Measurements from ENCODE around the gene F8. TPM values are rescaled to one million over a fixed set of nuclear protein-coding genes. Genes with fewer than 3 reads are reported as not detected.

The F8 gene
- total RNA-seq (1 to 10 TPM; 8.0 TPM), polyA plus RNA-seq (ENCODE audit: insufficient read length in 2 of 2) (1 to 10 TPM; 4.8 to 6.0 TPM)
- long read RNA-seq, donor 1, partial matches to known transcripts, result 0 of 3 reads
- long read RNA-seq, donor 1, other reads (novel, unspliced or antisense), result 0 of 3 reads
- long read RNA-seq, donor 2, partial matches to known transcripts, result 10 of 10 reads
- long read RNA-seq, donor 2, other reads (novel, unspliced or antisense), result 0 of 10 reads
- long read RNA-seq, donor 3, result 0 reads
- long read RNA-seq, donor 4, result 0 reads

GRCh38 chrX:155022585-155022984 is at the start of gene F8:
TSS of gene F8 (minus strand) at chrX:155022723. CDS start at chrX:155022552, 171 bp downstream.
- H3K4me1 ChIP-seq (ENCODE audit: control insufficient read depth, insufficient read depth, low read length), result no peaks in the 10 kb centered on the region
- no peaks in the 10 kb centered on the region for H3K36me3 ChIP-seq (ENCODE audit: control insufficient read depth, insufficient read depth, low read length)
- DNase-seq (ENCODE audit: low read depth in 4 of 6, low spot score in 6 of 6), result no peak
- H3K27ac ChIP-seq (ENCODE audit: low read depth, low read length), result no peak within 1 kb of the TSS
- no peaks in the 10 kb centered on the region for H3K9me3 ChIP-seq (ENCODE audit: control insufficient read depth, insufficient read depth, low read length)
- H3K27me3 ChIP-seq (ENCODE audit: control insufficient read depth, insufficient read depth, low read length), result no peaks in the 10 kb centered on the region
- WGBS (ENCODE audit: insufficient coverage), result no CpG with 5 or more reads among the region's 1 CpG
- H3K4me3 ChIP-seq (ENCODE audit: low read depth, low read length), result no peak within 1 kb of the TSS

GRCh38 chrX:155071694-155072280 is 49.3 kb upstream of the F8 start:
- 29% methylated on average over 22 of the region's 25 CpGs for WGBS (ENCODE audit: insufficient coverage)
- H3K9me3 ChIP-seq (ENCODE audit: control insufficient read depth, insufficient read depth, low read length), result no peaks in the 10 kb centered on the region
- H3K27me3 ChIP-seq (ENCODE audit: control insufficient read depth, insufficient read depth, low read length), result no peaks in the 10 kb centered on the region
- H3K4me3 ChIP-seq (ENCODE audit: low read depth, low read length), result peak overlapping the region; percentile 64
- peaks cover 3% of the 10 kb centered on the region for H3K36me3 ChIP-seq (ENCODE audit: control insufficient read depth, insufficient read depth, low read length)
- no peak for DNase-seq (ENCODE audit: low read depth in 4 of 6, low spot score in 6 of 6)
- H3K27ac ChIP-seq (ENCODE audit: low read depth, low read length), result peak overlapping the region; percentile 79
- H3K4me1 ChIP-seq (ENCODE audit: control insufficient read depth, insufficient read depth, low read length), result peaks cover 3% of the 10 kb centered on the region

- H3K4me1 ChIP-seq (ENCODE audit: control insufficient read depth, insufficient read depth, low read length), result peaks cover 3% of the 10 kb centered on the region
- DNase-seq (ENCODE audit: low read depth in 4 of 6, low spot score in 6 of 6), result peak in 5 of 6 donors; percentile 33 to 91 (median 59)
- no peaks in the 10 kb centered on the region for H3K9me3 ChIP-seq (ENCODE audit: control insufficient read depth, insufficient read depth, low read length)
- no peaks in the 10 kb centered on the region for H3K27me3 ChIP-seq (ENCODE audit: control insufficient read depth, insufficient read depth, low read length)
- peaks cover 3% of the 10 kb centered on the region for H3K36me3 ChIP-seq (ENCODE audit: control insufficient read depth, insufficient read depth, low read length)
- H3K27ac ChIP-seq (ENCODE audit: low read depth, low read length), result peak within 1 kb of the TSS; percentile 79
- 29% methylated on average over 67 of the region's 81 CpGs for WGBS (ENCODE audit: insufficient coverage)
- H3K4me3 ChIP-seq (ENCODE audit: low read depth, low read length), result peak within 1 kb of the TSS; percentile 64
Observed at GRCh38 chrX:155070975-155071693, 48.6 kb upstream of the F8 start, which contains the start of the genes BRCC3, CMC4 and MTCP1. TSS of gene BRCC3 (plus strand) at chrX:155071508. CDS start at chrX:155071528, 20 bp downstream. TSS of gene CMC4 (minus strand) at chrX:155071136. CDS start at chrX:155064023, 7,113 bp downstream. TSS of gene MTCP1 (minus strand) at chrX:155071136. CDS start at chrX:155066010, 5,126 bp downstream.

- H3K4me1 ChIP-seq (ENCODE audit: control insufficient read depth, insufficient read depth, low read length), result peaks cover 3% of the 10 kb centered on the region
- H3K9me3 ChIP-seq (ENCODE audit: control insufficient read depth, insufficient read depth, low read length), result no peaks in the 10 kb centered on the region
- 41% methylated on average over 6 of the region's 16 CpGs for WGBS (ENCODE audit: insufficient coverage)
- no peaks in the 10 kb centered on the region for H3K36me3 ChIP-seq (ENCODE audit: control insufficient read depth, insufficient read depth, low read length)
- DNase-seq (ENCODE audit: low read depth in 4 of 6, low spot score in 6 of 6), result no peak
- peak overlapping the region; percentile 60 for H3K4me3 ChIP-seq (ENCODE audit: low read depth, low read length)
- peak overlapping the region; percentile 69 for H3K27ac ChIP-seq (ENCODE audit: low read depth, low read length)
- no peaks in the 10 kb centered on the region for H3K27me3 ChIP-seq (ENCODE audit: control insufficient read depth, insufficient read depth, low read length)
Observed at GRCh38 chrX:155070663-155070974, 48.1 kb upstream of the F8 start.

- peaks cover 3% of the 10 kb centered on the region for H3K4me1 ChIP-seq (ENCODE audit: control insufficient read depth, insufficient read depth, low read length)
- DNase-seq (ENCODE audit: low read depth in 4 of 6, low spot score in 6 of 6), result no peak
- no peaks in the 10 kb centered on the region for H3K36me3 ChIP-seq (ENCODE audit: control insufficient read depth, insufficient read depth, low read length)
- peak overlapping the region; percentile 60 for H3K4me3 ChIP-seq (ENCODE audit: low read depth, low read length)
- 40% methylated on average over 5 of the region's 12 CpGs for WGBS (ENCODE audit: insufficient coverage)
- H3K27ac ChIP-seq (ENCODE audit: low read depth, low read length), result no peak overlapping the region
- H3K9me3 ChIP-seq (ENCODE audit: control insufficient read depth, insufficient read depth, low read length), result no peaks in the 10 kb centered on the region
- no peaks in the 10 kb centered on the region for H3K27me3 ChIP-seq (ENCODE audit: control insufficient read depth, insufficient read depth, low read length)
Observed at GRCh38 chrX:155070038-155070437, 47.5 kb upstream of the F8 start.

- no peaks in the 10 kb centered on the region for H3K27me3 ChIP-seq (ENCODE audit: control insufficient read depth, insufficient read depth, low read length)
- H3K27ac ChIP-seq (ENCODE audit: low read depth, low read length), result no peak overlapping the region
- WGBS (ENCODE audit: insufficient coverage), result no CpG with 5 or more reads among the region's 1 CpG
- H3K4me1 ChIP-seq (ENCODE audit: control insufficient read depth, insufficient read depth, low read length), result peaks cover 3% of the 10 kb centered on the region
- H3K36me3 ChIP-seq (ENCODE audit: control insufficient read depth, insufficient read depth, low read length), result no peaks in the 10 kb centered on the region
- DNase-seq (ENCODE audit: low read depth in 4 of 6, low spot score in 6 of 6), result no peak
- H3K9me3 ChIP-seq (ENCODE audit: control insufficient read depth, insufficient read depth, low read length), result no peaks in the 10 kb centered on the region
- no peak overlapping the region for H3K4me3 ChIP-seq (ENCODE audit: low read depth, low read length)
Observed at GRCh38 chrX:155069414-155069813, 46.9 kb upstream of the F8 start.

GRCh38 chrX:155068165-155068564 is 45.6 kb upstream of the F8 start:
- H3K27ac ChIP-seq (ENCODE audit: low read depth, low read length), result no peak overlapping the region
- H3K27me3 ChIP-seq (ENCODE audit: control insufficient read depth, insufficient read depth, low read length), result no peaks in the 10 kb centered on the region
- H3K4me3 ChIP-seq (ENCODE audit: low read depth, low read length), result no peak overlapping the region
- H3K36me3 ChIP-seq (ENCODE audit: control insufficient read depth, insufficient read depth, low read length), result no peaks in the 10 kb centered on the region
- no peaks in the 10 kb centered on the region for H3K9me3 ChIP-seq (ENCODE audit: control insufficient read depth, insufficient read depth, low read length)
- WGBS (ENCODE audit: insufficient coverage), result 80% methylated on average over 1 of the region's 1 CpG
- H3K4me1 ChIP-seq (ENCODE audit: control insufficient read depth, insufficient read depth, low read length), result peaks cover 3% of the 10 kb centered on the region
- DNase-seq (ENCODE audit: low read depth in 4 of 6, low spot score in 6 of 6), result no peak

GRCh38 chrX:155065035-155065734 is 42.7 kb upstream of the F8 start:
- no peak for DNase-seq (ENCODE audit: low read depth in 4 of 6, low spot score in 6 of 6)
- H3K27ac ChIP-seq (ENCODE audit: low read depth, low read length), result no peak overlapping the region
- WGBS (ENCODE audit: insufficient coverage), result 79% methylated on average over 7 of the region's 8 CpGs

GRCh38 chrX:155061760-155062159 is 39.2 kb upstream of the F8 start:
- Histone ChIP-seq H3K27me3 (ENCODE audit: control insufficient read depth, insufficient read depth, low read length) (no peaks in the 10 kb centered on the region), H3K9me3 (ENCODE audit: control insufficient read depth, insufficient read depth, low read length) (no peaks in the 10 kb centered on the region), H3K4me1 (ENCODE audit: control insufficient read depth, insufficient read depth, low read length) (peaks cover 4% of the 10 kb centered on the region), H3K4me3 (ENCODE audit: low read depth, low read length) (no peak overlapping the region), H3K27ac (ENCODE audit: low read depth, low read length) (no peak overlapping the region), H3K36me3 (ENCODE audit: control insufficient read depth, insufficient read depth, low read length) (no peaks in the 10 kb centered on the region)
- 55% methylated on average over 2 of the region's 4 CpGs for WGBS (ENCODE audit: insufficient coverage)
- DNase-seq (ENCODE audit: low read depth in 4 of 6, low spot score in 6 of 6), result peak in 1 of 6 donors; percentile 25

More at GRCh38 chrX:155065035-155065734, 42.7 kb upstream of the F8 start:
- Histone ChIP-seq H3K9me3 (ENCODE audit: control insufficient read depth, insufficient read depth, low read length) (no peaks in the 10 kb centered on the region), H3K36me3 (ENCODE audit: control insufficient read depth, insufficient read depth, low read length) (no peaks in the 10 kb centered on the region), H3K4me1 (ENCODE audit: control insufficient read depth, insufficient read depth, low read length) (no peaks in the 10 kb centered on the region), H3K4me3 (ENCODE audit: low read depth, low read length) (no peak overlapping the region), H3K27me3 (ENCODE audit: control insufficient read depth, insufficient read depth, low read length) (no peaks in the 10 kb centered on the region)
